RCC 7860 (cell line): Measurements from ENCODE around the gene POMC.
"Not testable (repeated sequence)": the region's sequence is repeated elsewhere in the genome, so short reads cannot be mapped to it uniquely, and the experiment has no call there.

Experiments used
- DNase-seq: peaks from one replicate; pipeline ENCODE4 v3.0.0-alpha.2; 2015; ENCODE audit warnings: low spot score
- FAIRE-seq: peaks from 2 replicates; lab custom pipeline; 2012; peaks lifted over from hg19 to GRCh38; lab: Jason Lieb, UNC

Gene POMC

DNA sequence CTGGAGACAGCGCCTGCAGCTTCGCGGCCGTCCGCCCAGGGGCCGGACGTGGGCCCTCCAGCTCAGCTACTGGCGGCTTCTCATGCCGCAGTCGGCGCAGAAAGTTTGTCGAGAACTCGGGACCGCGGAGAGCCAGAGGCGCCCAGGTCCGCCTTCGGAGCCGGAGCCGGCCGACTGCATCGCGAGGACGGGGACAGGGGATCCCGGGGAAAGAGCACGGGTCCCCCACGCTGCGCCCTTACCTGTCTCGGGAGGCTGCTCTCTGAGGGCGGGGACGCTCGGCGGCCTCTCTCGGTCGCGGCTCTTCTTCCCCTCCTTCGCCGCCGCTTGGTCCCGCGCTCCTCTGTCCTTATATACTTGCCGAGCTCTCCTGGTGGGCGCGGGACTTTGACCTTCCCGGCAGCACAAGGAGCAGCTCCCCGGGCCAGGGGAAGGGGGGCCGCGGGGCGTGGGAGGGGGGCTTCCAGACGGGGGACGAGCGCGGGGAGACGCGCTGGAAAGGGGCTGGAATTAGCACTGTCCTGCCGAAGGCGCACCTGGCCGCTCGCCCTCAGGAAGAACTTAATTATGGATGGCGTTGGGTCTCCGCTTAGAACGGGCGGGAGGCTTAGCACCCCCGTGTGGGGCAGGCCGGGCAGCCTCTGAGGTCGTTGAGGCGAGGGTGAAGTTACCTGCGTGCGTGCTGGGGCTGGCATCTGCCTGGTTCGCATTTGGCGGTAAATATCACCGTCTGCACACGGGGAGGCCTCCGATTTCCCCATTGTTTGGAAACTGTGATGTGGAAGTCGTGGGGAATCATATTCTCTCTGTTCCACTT lies at the start of gene POMC:
TSS of gene POMC (minus strand) at position 325 of the 817 bp plus-strand sequence. CDS start 3,808 bp downstream, outside the sequence.
- DNase-seq = no peak
- no peak for FAIRE-seq

- FAIRE-seq (no peak), DNase-seq (no peak)
Measured at GRCh38 chr2:25218100-25218499, 49.7 kb upstream of the POMC start.

- FAIRE-seq (no peak), DNase-seq (no peak)
Measured at GRCh38 chr2:25215948-25216679, 47.7 kb upstream of the POMC start.

DNA sequence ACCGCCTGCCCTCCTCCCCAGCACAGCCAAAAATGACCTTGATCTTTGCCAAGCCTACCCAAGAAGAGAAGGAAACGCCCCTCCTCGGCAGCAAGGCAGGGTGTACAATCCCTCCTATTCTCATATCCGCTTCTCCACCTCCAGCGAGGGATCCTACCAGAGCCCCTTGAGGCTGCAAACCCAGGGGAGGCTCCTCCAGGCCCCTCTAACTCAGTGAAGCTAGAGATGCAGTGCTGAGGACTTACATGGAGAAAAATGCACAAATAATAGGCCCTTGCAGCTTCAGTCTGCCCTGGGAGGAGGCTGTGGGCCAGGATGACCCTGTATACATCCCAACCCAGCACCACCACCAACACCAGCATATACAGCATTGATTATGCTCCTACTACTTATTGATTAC lies 46.9 kb upstream of the POMC start:
- DNase-seq (no peak), FAIRE-seq (no peak)

GRCh38 chr2:25213229-25213628 lies 44.8 kb upstream of the POMC start:
- DNase-seq (no peak), FAIRE-seq (no peak)

GRCh38 chr2:25210923-25211322 lies 42.5 kb upstream of the POMC start:
- not testable (repeated sequence) for FAIRE-seq, DNase-seq

- DNase-seq = no peak
- FAIRE-seq = no peak
Measured at GRCh38 chr2:25207078-25207545, 38.7 kb upstream of the POMC start.

GRCh38 chr2:25204190-25204838 lies 35.9 kb upstream of the POMC start:
- FAIRE-seq = no peak
- no peak for DNase-seq

DNA sequence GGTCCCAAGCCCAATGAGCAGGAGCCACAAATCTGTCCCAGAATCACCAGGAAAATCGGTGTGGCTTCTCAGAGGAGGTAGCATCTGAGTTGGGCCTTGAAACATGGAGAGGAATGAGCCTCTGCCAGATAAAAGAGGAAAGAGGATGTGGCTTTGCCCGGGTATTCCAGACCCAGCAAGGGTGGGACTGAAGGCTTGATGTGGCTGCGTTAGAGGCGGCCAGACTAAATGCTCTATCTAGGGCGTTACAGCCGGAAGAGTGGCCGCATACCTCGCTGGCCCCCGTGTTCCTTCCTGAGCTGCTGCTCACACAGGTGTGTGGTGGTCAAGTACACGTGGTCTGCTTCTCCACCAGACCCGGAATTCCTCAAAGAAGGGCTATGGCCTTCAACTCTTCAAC lies 33.9 kb upstream of the POMC start:
- FAIRE-seq (no peak), DNase-seq (no peak)

GRCh38 chr2:25201794-25202193 lies 33.4 kb upstream of the POMC start:
- no peak for DNase-seq

DNA sequence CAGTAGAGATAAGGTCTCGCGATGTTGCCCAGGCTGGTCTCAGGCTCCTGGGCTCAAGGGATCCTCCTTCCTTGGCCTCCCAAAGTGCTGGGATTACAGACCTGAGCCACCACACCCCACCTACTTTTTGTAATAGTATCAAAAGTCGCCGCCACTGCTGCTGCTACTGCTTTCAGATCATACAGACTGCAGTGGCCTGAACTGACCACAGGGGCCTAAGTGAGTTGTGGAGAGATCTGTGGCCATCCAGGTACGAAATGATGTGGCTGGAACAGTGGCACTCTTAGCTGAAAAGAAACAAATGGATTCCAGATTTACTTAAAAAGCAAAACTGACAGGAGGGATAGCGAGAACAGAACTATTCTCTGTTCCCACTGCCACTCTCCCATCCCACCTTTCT lies 32.9 kb upstream of the POMC start:
- no peak for FAIRE-seq
- DNase-seq = no peak

More at GRCh38 chr2:25201794-25202193, 33.4 kb upstream of the POMC start:
- FAIRE-seq = no peak

DNA sequence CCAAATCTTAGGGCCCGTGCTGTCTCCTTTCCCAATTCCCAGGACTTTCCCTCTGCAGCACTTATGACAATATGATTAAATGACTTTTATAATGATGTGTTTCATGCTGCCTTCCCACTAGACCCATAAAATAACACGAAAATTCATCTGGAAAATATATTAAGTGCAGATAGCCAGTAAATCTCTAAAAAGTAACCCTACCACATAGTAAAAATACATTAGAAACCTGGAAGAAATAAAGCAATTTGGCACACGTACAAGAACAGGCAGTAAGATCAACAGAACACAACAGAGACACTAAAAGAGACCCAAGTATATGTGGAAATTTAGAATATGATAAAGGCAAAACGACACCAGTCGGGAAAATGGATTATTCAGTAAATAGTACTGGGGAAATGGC lies 30.2 kb upstream of the POMC start:
- FAIRE-seq (no peak), DNase-seq (no peak)

GRCh38 chr2:25198209-25198525 lies 29.8 kb upstream of the POMC start:
- DNase-seq = no peak
- FAIRE-seq = no peak

GRCh38 chr2:25197336-25198208 lies 29.2 kb upstream of the POMC start:
- DNase-seq (no peak), FAIRE-seq (no peak)

GRCh38 chr2:25194576-25195122 lies 26.3 kb upstream of the POMC start:
- no peak for FAIRE-seq
- DNase-seq = no peak

- no peak for FAIRE-seq
- no peak for DNase-seq
Measured at GRCh38 chr2:25190536-25190935, 22.2 kb upstream of the POMC start.

DNA sequence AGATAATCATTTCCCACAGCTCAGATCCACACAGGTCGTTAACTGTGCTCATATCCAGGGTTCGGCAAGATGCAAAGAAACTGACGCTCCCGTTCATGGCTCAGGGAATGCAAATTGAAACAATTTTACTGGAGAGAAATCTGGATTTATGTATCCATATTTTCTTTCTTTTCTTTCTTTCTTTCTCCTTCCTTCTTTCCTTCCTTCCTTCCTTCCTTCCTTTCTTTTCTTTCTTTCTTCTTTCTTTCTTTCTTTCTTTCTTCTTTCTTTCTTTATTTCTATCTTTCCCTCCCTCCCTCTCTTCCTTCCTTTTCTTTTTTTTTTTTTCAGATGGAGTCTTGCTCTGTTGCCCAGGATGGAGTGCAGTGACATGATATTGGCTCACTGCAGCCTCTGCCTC lies 20.0 kb upstream of the POMC start:
- no peak for DNase-seq
- FAIRE-seq = no peak

DNA sequence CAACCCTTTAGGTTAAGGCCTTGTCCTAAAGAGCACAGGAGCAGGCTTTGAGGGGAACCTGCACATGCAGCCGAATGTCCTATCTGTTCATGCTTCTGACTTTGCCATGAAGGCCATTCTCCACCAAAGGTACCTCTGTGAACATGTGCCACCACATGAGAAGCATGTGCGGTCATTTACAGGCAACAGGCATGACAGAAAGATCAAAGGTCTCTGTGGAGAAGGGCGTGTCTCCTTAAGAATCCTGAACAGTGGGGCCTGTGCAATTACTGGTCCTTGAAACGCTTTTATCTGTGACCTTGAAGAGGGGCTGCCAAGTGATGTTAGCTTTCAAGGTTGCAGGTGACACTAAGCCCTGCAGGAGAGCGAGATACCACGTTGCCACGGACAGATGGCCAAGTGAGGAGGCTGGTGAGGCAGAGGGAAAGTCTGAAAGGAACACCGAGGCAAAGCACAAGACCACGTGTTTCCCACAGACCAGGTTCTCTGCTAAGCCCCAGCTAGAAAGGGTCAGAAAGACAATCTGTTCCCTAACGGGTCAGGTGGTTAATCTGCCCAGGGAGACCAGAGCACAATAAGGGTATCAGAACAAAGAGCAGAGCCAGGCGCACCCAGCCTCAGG lies 19.5 kb upstream of the POMC start:
- no peak for FAIRE-seq
- DNase-seq = no peak

GRCh38 chr2:25184254-25184653 lies 15.9 kb upstream of the POMC start:
- no peak for FAIRE-seq
- no peak for DNase-seq

DNA sequence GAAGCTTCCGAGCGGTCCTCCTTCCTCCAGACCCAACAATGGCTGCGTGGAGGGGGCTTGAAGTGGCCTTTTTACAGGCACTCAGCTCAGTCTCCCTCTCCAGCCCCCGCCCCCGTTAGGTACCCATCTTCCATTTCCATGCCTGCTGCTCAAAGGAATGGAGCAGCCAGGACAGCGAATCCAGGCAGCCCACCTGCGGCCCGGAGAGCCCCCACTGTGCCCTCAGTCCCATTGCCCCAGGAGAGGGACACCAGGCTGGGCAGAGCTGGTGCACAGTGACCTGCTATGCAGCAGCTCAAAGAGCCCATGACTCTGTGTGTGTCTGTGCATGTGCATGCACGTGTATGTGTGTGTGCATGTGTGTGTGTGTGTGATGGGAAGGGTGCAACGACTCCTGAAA lies 10.6 kb upstream of the POMC start:
- no peak for FAIRE-seq

More for the DNA sequence above, 10.6 kb upstream of the POMC start:
- DNase-seq = no peak
